Central memory CD8-positive, alpha-beta T cell (primary cell): ENCODE data around the gene TBXAS1.
A peak's percentile ranks its signal among the peaks of the same experiment; 100 is the strongest.

Experiments
- ATAC-seq: fragments of 150-1000 bp; cut with Tn5 transposase; replicated peaks from 2 replicates; pipeline ENCODE4 v1.10.0; 2022; ENCODE audit warnings: mild to moderate bottlenecking, moderate FRiP score, moderate number of reproducible peaks; ENCODE audit not compliant: poor library complexity, severe bottlenecking; ENCODE audit errors: extremely low read depth
- DNase-seq, 2 donors: peaks; one replicate each; pipeline ENCODE4 v3.0.0; 2021; ENCODE audit warnings: low spot score in 2 of 2
- H3K27ac Mint-ChIP-seq: one replicate; pipeline ENCODE4 v1.8.0; 2022; ENCODE audit warnings: low read depth, mild to moderate bottlenecking, moderate library complexity, mixed read lengths
- H3K27me3 Mint-ChIP-seq: one replicate; pipeline ENCODE4 v1.8.0; 2022; ENCODE audit warnings: mixed read lengths
- H3K36me3 Mint-ChIP-seq: one replicate; pipeline ENCODE4 v1.8.0; 2022; ENCODE audit warnings: mild to moderate bottlenecking, moderate library complexity, mixed read lengths; ENCODE audit not compliant: insufficient read depth
- H3K4me1 Mint-ChIP-seq: one replicate; pipeline ENCODE4 v1.8.0; 2022; ENCODE audit warnings: mixed read lengths
- H3K4me3 Mint-ChIP-seq: one replicate; pipeline ENCODE4 v1.8.0; 2022; ENCODE audit warnings: mild to moderate bottlenecking, moderate library complexity, mixed read lengths
- H3K9me3 Mint-ChIP-seq: one replicate; pipeline ENCODE4 v1.8.0; 2022; ENCODE audit warnings: mixed read lengths

The TBXAS1 gene

DNA sequence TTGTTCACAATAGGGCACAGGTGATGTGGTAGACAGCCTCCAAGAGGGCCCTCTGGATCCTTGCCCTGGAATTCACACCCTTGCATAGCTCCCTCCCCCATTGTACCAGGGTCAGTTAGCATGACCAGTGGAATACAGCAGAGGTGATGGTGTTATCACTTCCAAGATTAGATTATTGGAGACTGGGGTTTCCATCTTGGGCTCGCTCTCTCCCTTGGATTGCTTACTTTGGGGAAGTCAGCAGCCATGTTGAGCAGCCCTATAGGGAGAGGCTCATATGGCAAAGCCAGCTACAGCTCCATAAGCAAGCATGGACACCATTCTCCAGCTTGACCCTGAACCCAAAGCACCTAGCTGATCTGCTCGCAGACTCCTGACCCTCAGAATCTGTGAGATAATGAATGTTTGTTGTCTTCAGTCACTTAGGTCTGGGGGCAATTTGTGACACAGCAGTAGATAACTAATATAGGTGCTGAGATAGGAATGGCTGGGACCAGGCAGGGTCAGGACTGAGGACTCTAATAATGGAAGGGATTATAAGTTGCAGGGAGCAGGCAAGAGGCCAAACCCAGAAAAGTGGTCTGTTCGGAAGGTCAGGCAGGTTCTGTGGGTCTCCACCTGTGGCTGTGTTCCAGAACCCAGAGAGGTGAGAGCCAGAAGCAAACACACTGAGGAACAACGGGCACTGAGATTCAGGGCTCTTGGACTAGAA lies 22.9 kb downstream of the TBXAS1 start:
- no peak for ATAC-seq
- H3K27ac Mint-ChIP-seq: no peak overlapping the region
- DNase-seq: no peak
- no peak overlapping the region for H3K4me3 Mint-ChIP-seq
- H3K9me3 Mint-ChIP-seq: no peaks in the 10 kb centered on the region
- peaks cover 20% of the 10 kb centered on the region for H3K4me1 Mint-ChIP-seq
- H3K27me3 Mint-ChIP-seq: peaks cover 11% of the 10 kb centered on the region
- no peaks in the 10 kb centered on the region for H3K36me3 Mint-ChIP-seq

DNA sequence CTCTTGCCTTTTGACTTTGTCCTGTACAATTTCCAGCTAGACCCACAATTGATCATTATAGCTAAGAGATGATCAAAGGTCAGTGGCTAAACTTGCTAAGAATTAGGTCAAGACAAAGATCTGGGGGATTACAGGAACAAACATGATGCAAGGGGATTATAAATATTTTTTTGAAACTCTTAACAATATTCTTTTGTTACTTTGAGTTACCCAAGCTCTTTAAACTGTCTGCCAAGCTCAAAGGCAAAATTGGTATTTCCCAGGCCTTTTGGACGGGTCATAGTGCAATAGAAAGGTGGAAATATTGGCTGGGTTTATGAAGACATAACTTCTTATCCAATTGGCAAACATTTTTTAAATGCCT lies 23.4 kb downstream of the TBXAS1 start:
- Mint-ChIP-seq H3K27me3 (peaks cover 5% of the 10 kb centered on the region), H3K27ac (no peak overlapping the region), H3K36me3 (no peaks in the 10 kb centered on the region), H3K9me3 (no peaks in the 10 kb centered on the region), H3K4me1 (peaks cover 20% of the 10 kb centered on the region), H3K4me3 (no peak overlapping the region)
- ATAC-seq: no peak
- DNase-seq: no peak

DNA sequence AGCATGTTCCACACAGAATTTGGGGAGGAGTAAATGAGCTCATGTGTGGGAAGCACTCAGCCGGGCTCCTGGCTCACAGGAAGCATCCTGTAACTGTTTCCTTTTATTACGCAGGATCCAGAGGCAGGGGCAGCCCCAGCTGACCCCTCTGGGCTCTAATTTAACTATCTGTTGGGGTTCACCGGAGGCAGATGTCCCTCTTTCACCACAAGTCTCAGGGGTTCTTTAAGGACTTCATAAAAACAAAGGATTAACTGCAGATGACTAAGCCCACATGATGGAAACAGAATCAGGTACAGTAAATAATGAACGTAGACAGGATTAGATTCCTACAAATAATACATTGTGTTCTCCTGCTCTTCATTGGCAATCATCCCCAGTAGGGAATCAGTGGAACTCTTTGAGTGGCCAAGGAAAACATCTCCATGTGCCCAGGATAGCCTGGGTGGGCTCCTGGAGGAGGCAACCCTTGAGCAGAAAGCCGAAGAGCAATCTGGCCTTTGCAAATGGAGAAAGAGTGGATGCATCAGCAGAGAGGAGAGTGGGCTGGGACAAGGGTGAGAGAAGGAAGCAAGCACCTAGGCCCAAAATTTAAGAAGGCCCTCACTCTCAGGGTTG lies 24.6 kb downstream of the TBXAS1 start:
- Mint-ChIP-seq H3K36me3 (no peaks in the 10 kb centered on the region), H3K27me3 (no peaks in the 10 kb centered on the region), H3K27ac (no peak overlapping the region), H3K9me3 (no peaks in the 10 kb centered on the region), H3K4me3 (no peak overlapping the region), H3K4me1 (peaks cover 20% of the 10 kb centered on the region)
- ATAC-seq (no peak), DNase-seq (no peak)

DNA sequence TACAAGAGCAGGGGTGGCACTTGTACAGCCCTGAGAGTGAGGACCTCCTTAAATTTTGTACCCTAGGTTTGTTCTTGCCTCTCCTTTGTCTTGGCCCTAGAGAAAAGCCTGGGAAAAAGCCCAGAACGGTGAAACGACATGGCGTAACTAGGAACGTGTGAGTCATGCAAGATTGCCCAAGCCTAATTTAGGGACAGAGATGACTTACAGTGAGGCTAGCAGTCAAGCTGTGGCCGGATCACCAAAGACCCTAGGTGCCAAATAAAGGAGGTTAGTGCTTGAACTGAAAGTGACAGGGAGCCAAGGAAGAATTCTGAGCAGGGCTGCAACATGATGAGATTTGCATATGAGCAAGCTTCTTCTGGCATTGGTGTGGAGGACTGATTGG lies 25.1 kb downstream of the TBXAS1 start:
- H3K9me3 Mint-ChIP-seq: no peaks in the 10 kb centered on the region
- H3K4me3 Mint-ChIP-seq: no peak overlapping the region
- H3K27me3 Mint-ChIP-seq: no peaks in the 10 kb centered on the region
- no peaks in the 10 kb centered on the region for H3K36me3 Mint-ChIP-seq
- peaks cover 20% of the 10 kb centered on the region for H3K4me1 Mint-ChIP-seq
- DNase-seq (no peak), ATAC-seq (no peak)
- H3K27ac Mint-ChIP-seq: no peak overlapping the region

DNA sequence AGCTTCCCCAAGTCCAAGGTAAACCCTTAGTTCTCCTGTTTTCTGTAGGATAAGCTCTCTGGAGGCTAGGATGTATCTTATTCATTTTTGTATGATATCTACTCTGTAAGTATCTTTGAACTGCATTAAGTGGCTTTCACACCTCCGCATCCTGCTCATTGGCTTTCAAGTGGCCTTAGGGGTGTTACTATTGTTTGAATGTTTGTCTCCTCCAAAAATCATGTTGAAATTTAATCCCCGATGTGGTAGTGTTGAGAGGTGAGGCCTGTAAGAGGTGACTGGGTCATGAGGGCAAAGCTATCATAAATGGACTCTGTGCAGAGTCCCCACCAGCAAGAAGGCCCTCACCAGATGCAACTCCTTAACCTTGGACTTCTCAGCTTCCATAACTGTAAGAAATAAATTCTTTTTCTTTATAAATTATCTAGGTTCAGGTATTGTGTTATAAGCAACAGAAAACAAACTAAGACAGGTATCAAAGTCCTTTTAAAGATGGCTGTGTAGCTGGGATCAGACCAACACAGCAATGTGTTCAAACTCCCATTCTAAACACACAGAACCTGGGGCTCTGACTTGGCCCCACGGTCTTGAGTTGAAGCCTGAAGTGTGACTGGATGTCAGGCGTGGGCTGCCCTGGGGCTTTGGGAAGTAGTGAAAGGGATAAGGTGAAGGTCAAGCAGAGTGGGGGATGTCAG lies 25.9 kb downstream of the TBXAS1 start:
- peaks cover 20% of the 10 kb centered on the region for H3K4me1 Mint-ChIP-seq
- ATAC-seq: peak; percentile 58
- H3K27ac Mint-ChIP-seq: no peak overlapping the region
- DNase-seq: no peak
- no peak overlapping the region for H3K4me3 Mint-ChIP-seq
- no peaks in the 10 kb centered on the region for H3K27me3 Mint-ChIP-seq
- no peaks in the 10 kb centered on the region for H3K36me3 Mint-ChIP-seq
- H3K9me3 Mint-ChIP-seq: no peaks in the 10 kb centered on the region

DNA sequence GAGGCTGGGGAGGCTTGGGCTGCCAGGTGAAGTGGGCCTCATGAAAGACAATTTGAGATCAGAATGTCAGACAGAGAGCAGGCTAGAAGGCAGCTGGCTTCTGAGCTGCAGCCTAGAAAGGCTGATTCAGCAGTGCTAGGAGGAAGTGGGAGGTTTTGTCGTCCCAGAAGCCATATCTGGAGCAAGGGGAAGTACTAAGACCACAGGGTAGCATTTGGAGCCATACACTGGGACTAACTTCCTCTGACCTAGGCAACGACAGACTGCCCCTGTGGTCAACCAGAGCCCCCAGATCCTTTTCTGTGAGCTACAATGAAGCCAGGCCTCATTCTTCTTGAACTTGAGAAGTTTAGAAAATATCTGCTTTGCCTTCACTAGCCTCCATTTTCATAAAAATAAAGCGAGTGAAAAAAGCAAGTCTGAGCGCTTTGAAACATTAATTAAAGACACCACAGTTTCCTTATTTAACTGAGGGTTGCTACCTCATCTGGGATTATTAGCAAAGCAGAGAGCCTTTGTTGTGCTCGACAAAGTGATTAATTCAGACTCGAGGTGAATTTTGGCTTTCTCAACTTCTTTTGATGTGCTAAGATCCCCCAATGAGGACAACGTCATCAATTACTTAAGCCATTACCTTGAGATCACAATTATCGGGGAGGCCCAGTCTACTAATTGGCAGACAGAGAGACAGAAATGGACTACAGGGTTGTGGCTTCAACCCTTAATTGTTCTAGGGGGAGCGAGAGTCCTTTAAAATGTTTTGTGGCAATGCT lies 26.6 kb downstream of the TBXAS1 start:
- Mint-ChIP-seq H3K27ac (no peak overlapping the region), H3K36me3 (peaks cover 1% of the 10 kb centered on the region), H3K9me3 (no peaks in the 10 kb centered on the region), H3K4me3 (no peak overlapping the region), H3K4me1 (peaks cover 20% of the 10 kb centered on the region), H3K27me3 (no peaks in the 10 kb centered on the region)
- DNase-seq: no peak
- ATAC-seq: peak; percentile 31

DNA sequence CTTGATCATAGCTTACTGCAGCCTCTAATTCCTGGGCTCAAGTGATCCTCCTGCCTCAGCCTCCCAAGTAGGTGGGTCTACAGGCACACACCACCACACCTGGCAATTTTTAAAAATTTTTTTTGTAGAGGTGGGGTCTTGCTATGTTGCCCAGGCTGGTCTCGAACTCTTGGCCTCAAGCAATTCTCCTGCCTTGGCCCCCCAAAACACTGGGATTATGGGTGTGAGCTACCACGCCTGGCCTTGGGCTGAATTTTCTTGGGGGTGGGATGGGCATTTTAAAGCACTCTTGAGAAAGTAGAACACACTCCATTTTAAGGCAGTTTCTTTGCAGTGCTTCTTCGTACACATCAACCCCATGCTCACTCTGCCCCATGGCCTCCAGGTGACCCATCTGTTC lies 28.7 kb downstream of the TBXAS1 start:
- Mint-ChIP-seq H3K4me1 (peaks cover 20% of the 10 kb centered on the region), H3K27me3 (peaks cover 13% of the 10 kb centered on the region)

DNA sequence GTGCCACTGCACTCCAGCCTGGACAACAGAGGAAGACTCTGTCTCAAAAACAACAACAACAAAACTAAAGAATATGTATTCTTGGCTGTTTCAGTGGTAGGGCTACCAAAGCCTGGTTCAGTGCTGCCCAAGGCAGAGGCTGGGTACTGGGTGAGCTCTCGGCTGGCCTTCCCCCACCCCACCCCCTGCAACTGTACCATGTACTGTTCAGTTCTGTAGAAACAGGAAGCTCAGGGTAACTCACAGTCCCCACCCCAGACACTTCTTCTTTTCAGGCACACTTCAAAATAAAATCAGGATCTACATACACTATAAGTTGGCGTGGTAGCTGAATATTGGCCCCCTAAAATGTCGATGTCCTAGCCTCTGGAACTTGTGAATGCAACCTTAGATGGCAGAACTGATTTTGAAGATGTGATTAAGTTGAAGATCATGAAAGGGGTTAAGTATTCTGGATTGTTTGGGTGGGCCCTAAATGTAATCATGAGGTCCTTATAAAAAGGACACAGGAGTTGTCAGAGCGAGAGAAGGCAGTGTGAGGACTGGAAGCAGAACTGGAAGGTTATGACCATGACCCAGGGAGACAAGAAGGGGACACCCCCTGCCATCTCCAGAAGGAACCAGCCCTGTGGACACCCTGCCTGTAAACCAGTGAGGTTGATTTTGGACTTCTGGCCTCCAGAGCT lies 31.2 kb downstream of the TBXAS1 start:
- Mint-ChIP-seq H3K4me3 (no peak overlapping the region), H3K27ac (peak overlapping the region; percentile 1), H3K27me3 (peaks cover 35% of the 10 kb centered on the region), H3K4me1 (peaks cover 3% of the 10 kb centered on the region), H3K9me3 (peaks cover 7% of the 10 kb centered on the region), H3K36me3 (peaks cover 1% of the 10 kb centered on the region)
- ATAC-seq (peak; percentile 46), DNase-seq (no peak)

More for the DNA sequence above, 28.7 kb downstream of the TBXAS1 start:
- ATAC-seq (no peak), DNase-seq (no peak)
- Mint-ChIP-seq H3K9me3 (no peaks in the 10 kb centered on the region), H3K27ac (no peak overlapping the region), H3K4me3 (no peak overlapping the region), H3K36me3 (peaks cover 1% of the 10 kb centered on the region)

DNA sequence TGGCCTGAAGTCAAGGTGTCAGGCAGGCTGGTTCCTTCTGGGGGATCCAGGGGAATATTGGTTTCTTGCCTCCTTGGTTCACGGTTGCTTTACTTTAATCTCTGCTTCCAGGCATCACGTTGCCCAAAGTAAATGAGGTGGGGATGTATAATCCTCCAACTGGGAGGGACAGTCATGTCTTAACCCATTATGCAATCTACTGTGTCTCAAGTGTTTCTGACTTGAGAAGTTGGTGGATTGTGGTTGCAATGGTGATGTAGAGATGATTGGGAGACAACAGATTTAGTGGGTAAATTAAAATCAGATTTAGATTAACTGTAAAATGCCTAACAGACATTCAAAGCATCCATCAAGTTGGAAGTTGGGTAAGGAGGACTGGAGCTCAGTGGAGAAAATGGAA lies 32.7 kb downstream of the TBXAS1 start:
- Mint-ChIP-seq H3K9me3 (peaks cover 7% of the 10 kb centered on the region), H3K27ac (no peak overlapping the region), H3K4me3 (no peak overlapping the region), H3K36me3 (peaks cover 1% of the 10 kb centered on the region), H3K27me3 (peaks cover 46% of the 10 kb centered on the region), H3K4me1 (no peaks in the 10 kb centered on the region)
- ATAC-seq (no peak), DNase-seq (no peak)

DNA sequence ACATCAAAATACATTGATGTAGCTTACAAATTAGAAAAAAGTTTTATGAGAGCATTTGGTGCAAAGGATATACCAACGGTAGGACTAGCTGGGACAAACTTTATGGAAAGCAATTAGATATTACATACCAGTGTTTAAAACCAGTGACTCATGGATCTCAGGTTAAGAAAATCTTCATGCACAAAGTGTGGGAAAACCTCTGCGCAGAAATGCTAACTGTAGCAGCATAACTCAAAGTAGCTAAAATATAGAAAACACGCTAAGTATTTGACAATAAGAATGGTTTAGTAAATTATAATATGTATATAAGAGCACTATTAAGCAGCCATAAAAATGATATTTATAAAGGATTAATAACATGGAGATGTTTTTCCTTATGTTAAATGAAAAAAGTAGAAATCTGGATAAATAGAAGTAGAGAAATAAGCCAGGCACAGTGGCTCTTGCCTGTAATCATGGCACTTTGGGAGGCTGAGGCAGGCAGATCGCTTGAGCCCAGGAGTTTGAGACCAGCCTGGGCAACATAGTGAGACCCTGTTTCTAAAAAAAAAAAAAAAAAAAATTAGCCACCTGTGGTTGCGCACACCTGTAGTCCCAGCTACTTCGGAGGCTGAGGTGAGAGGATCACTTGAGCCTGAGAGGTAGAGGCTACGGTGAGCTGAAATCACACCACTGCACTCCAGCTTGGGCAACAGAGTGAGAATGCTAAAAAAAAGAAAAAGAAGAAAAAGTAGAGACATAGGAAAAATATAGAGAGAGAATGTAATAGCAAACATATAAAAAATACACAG lies 37.2 kb downstream of the TBXAS1 start:
- ATAC-seq: no peak

DNA sequence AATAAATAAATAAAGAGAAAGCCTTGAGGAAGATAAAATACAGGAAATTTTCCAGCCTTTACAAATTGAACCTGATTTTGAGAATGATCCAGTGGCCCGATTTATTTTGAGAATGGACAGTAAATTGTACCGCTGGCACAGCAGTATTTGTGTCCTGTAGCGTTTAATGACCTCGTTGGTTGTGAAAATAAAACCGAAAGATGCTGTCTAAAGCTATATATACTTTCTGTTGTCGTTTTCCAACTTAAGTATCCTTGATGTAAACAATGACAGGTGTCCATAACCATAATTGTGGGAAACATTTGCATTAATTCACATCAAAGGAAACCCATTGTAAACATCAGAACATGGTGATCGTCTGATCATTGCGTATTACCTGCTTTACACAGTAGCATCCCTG lies 38.8 kb downstream of the TBXAS1 start:
- DNase-seq (no peak), ATAC-seq (no peak)
- peaks cover 7% of the 10 kb centered on the region for H3K9me3 Mint-ChIP-seq
- H3K27me3 Mint-ChIP-seq: peaks cover 35% of the 10 kb centered on the region
- H3K4me1 Mint-ChIP-seq: no peaks in the 10 kb centered on the region
- no peak overlapping the region for H3K4me3 Mint-ChIP-seq
- H3K36me3 Mint-ChIP-seq: no peaks in the 10 kb centered on the region
- no peak overlapping the region for H3K27ac Mint-ChIP-seq

More for the DNA sequence above, 37.2 kb downstream of the TBXAS1 start:
- Mint-ChIP-seq H3K9me3 (peaks cover 7% of the 10 kb centered on the region), H3K27me3 (peaks cover 49% of the 10 kb centered on the region), H3K36me3 (no peaks in the 10 kb centered on the region), H3K27ac (no peak overlapping the region), H3K4me3 (no peak overlapping the region), H3K4me1 (no peaks in the 10 kb centered on the region)
- no peak for DNase-seq
